Body of pancreas (tissue), 4 donors: ENCODE results near the gene RAB20.

Source experiments
- CTCF ChIP-seq, 7 experiments: fragments of 450-650 bp in 4 of 7; fragments of 200-600 bp in 3 of 7; sonication (generic) in 3 of 7; IDR thresholded peaks; one replicate each; pipeline ENCODE4 v1.5.1; 2016 to 2019; ENCODE audit warnings: antibody characterized with exemption in 7 of 7
- POLR2A ChIP-seq, 3 donors: fragments of 450-650 bp; IDR thresholded peaks; one replicate each; pipeline ENCODE4 v1.6.1; 2016; ENCODE audit warnings: antibody characterized with exemption in 3 of 3, mild to moderate bottlenecking in 2 of 3

- TF ChIP-seq CTCF (IDR thresholded peaks at IDR 0.05) (no peak), POLR2A (IDR thresholded peaks at IDR 0.05) (no peak)
Observed at GRCh38 chr13:110512198-110512740, 49.3 kb downstream of the RAB20 start.
